HepG2 (cell line): Measurements from ENCODE around the gene INHBB. TPM values are rescaled to one million over a fixed set of nuclear protein-coding genes. Genes with fewer than 3 reads are reported as not detected.

Experiments
- ATAC-seq: fragments of 200-7000 bp; cut with Tn5 transposase; 3 replicates; pipeline ENCODE4 v1.9.1; 2020; ENCODE audit warnings: mild to moderate bottlenecking, moderate library complexity
- BruUV-seq: library from RNA; stranded (reverse); fragments of 400-500 nt; replicated peaks from 2 replicates; lab custom pipeline; 2021; lab: Mats Ljungman, UMichigan
- CTCF ChIA-PET: fragments of 300-600 bp; formaldehyde crosslinking; extraction: SDS; loops from one replicate; lab custom pipeline; 2021; ENCODE audit warnings: low total read pairs, inconsistent platforms, low intra/inter-chr PET ratio; lab: Yijun Ruan, JAX
- POLR2A ChIA-PET: fragments of 350-600 bp; sonication (Branson Sonifier 250); formaldehyde crosslinking; loops from one replicate; lab custom pipeline; 2020; ENCODE audit warnings: antibody characterized with exemption, inconsistent platforms; lab: Yijun Ruan, JAX
- DNase-seq: peaks from one replicate; pipeline ENCODE4 v3.0.0-alpha.2; 2015; ENCODE audit warnings: low spot score
- FAIRE-seq: peaks from 3 replicates; lab custom pipeline; 2011; peaks lifted over from hg19 to GRCh38; lab: Jason Lieb, UNC
- H2AFZ ChIP-seq: one replicate; pipeline ENCODE4 v1.6.1; 2011; ENCODE audit warnings: low read length, inconsistent platforms
- H3K27ac ChIP-seq: fragments of 300-600 bp; 3 replicates; pipeline ENCODE4 v1.8.0; 2011; ENCODE audit warnings: mixed run types, mild to moderate bottlenecking, mixed read lengths, low read length, inconsistent platforms; ENCODE audit not compliant: insufficient read depth; ENCODE audit errors: extremely low read length
- H3K27me3 ChIP-seq, 2 experiments: fragments of 200-600 bp in 1 of 2; 2 replicates in 1 of 2; 3 replicates in 1 of 2; pipeline versions ENCODE4 v1.6.0 to v1.8.0; 2011; ENCODE audit warnings: low read length in 2 of 2, mild to moderate bottlenecking in 2 of 2, moderate library complexity in 2 of 2, inconsistent platforms in 1 of 2; ENCODE audit not compliant: insufficient read depth in 2 of 2, control insufficient read depth in 1 of 2
- H3K36me3 ChIP-seq, 2 experiments: fragments of 200-600 bp in 1 of 2; replicated peaks in 1 of 2; 2 replicates in 1 of 2; 3 replicates in 1 of 2; pipeline versions ENCODE4 v1.5.1 to v1.8.0; 2011; ENCODE audit warnings: low read length in 2 of 2, inconsistent platforms in 1 of 2; ENCODE audit not compliant: insufficient read depth in 2 of 2, control insufficient read depth in 1 of 2
- H3K4me1 ChIP-seq: 2 replicates; pipeline ENCODE4 v1.5.1; 2012; ENCODE audit warnings: low read length, inconsistent platforms; ENCODE audit not compliant: insufficient read depth
- H3K4me2 ChIP-seq: 2 replicates; pipeline ENCODE4 v1.6.0; 2011; ENCODE audit warnings: low read depth, low read length, inconsistent platforms
- H3K4me3 ChIP-seq, 3 experiments: fragments of 200-600 bp in 1 of 3; sonication (generic), shearing (Covaris generic) in 1 of 3; replicated peaks in 1 of 3; 2 replicates each; pipeline ENCODE4 v1.5.1; 2011 to 2016; ENCODE audit warnings: low read length in 3 of 3, inconsistent platforms in 2 of 3, low read depth in 2 of 3, mild to moderate bottlenecking in 2 of 3, control low read depth in 1 of 3, mixed read lengths in 1 of 3; ENCODE audit not compliant: insufficient read depth in 1 of 3
- H3K79me2 ChIP-seq: one replicate; pipeline ENCODE4 v1.6.1; 2011; ENCODE audit warnings: low read length, inconsistent platforms; ENCODE audit not compliant: insufficient read depth
- H3K9ac ChIP-seq: 2 replicates; pipeline ENCODE4 v1.6.0; 2011; ENCODE audit warnings: mild to moderate bottlenecking, low read depth, low read length, inconsistent platforms; ENCODE audit not compliant: insufficient read depth
- H3K9me3 ChIP-seq: 2 replicates; pipeline ENCODE4 v1.5.1; 2012; ENCODE audit warnings: mild to moderate bottlenecking, low read length
- H4K20me1 ChIP-seq: 2 replicates; pipeline ENCODE4 v1.6.0; 2011; ENCODE audit warnings: inconsistent platforms, mild to moderate bottlenecking, low read length, moderate library complexity; ENCODE audit not compliant: insufficient read depth
- BRD4 ChIP-seq: sonication (generic); formaldehyde crosslinking; IDR thresholded peaks from 2 replicates; pipeline ENCODE4 v1.4.0; 2020; ENCODE audit warnings: missing genetic modification reagents
- CTCF ChIP-seq: sonication (generic); formaldehyde crosslinking; IDR thresholded peaks from 2 replicates; pipeline ENCODE4 v1.5.0; 2020; ENCODE audit warnings: mild to moderate bottlenecking, missing genetic modification reagents, moderate library complexity
- ESRRA ChIP-seq: sonication (generic); formaldehyde crosslinking; IDR thresholded peaks from 2 replicates; pipeline ENCODE4 v1.5.1; 2020; ENCODE audit warnings: mild to moderate bottlenecking, low read depth, missing genetic modification reagents
- EZH2 ChIP-seq: conservative IDR thresholded peaks from 2 replicates; pipeline ENCODE4 v1.6.1; 2012; ENCODE audit warnings: mild to moderate bottlenecking, low read depth, low read length, moderate library complexity
- FOXO4 ChIP-seq: sonication (generic); formaldehyde crosslinking; conservative IDR thresholded peaks from 2 replicates; pipeline ENCODE4 v1.8.1; 2023; ENCODE audit warnings: missing genetic modification reagents
- MZF1 ChIP-seq: sonication (generic); formaldehyde crosslinking; IDR thresholded peaks from 2 replicates; pipeline ENCODE4 v1.8.1; 2023; ENCODE audit warnings: mild to moderate bottlenecking, missing genetic modification reagents, borderline replicate concordance
- NFYB ChIP-seq: sonication (generic); formaldehyde crosslinking; IDR thresholded peaks from 2 replicates; pipeline ENCODE4 v1.4.0; 2020; ENCODE audit warnings: missing genetic modification reagents
- PHB2 ChIP-seq: fragments of 450-650 bp; IDR thresholded peaks from 2 replicates; pipeline ENCODE4 v1.6.1; 2018; ENCODE audit not compliant: partially characterized antibody
- SP4 ChIP-seq: sonication (generic); formaldehyde crosslinking; IDR thresholded peaks from 2 replicates; pipeline ENCODE4 v1.8.1; 2023; ENCODE audit warnings: mild to moderate bottlenecking, missing genetic modification reagents
- ZHX1 ChIP-seq: sonication (generic); formaldehyde crosslinking; IDR thresholded peaks from 2 replicates; pipeline ENCODE4 v1.8.1; 2022; ENCODE audit warnings: low read depth, mild to moderate bottlenecking, missing genetic modification reagents
- ZNF512B ChIP-seq: sonication (generic); formaldehyde crosslinking; IDR thresholded peaks from 2 replicates; pipeline ENCODE4 v1.5.1; 2020; ENCODE audit warnings: missing genetic modification reagents, mild to moderate bottlenecking, borderline replicate concordance
- ZSCAN9 ChIP-seq: IDR thresholded peaks from 2 replicates; pipeline ENCODE4 v1.6.1; 2016; ENCODE audit warnings: borderline replicate concordance
- WGBS: methylation state at CpG from one replicate; pipeline ENCODE4 v1.1.6; 2017; ENCODE audit warnings: low lambda C conversion rate; 5-methylcytosine and 5-hydroxymethylcytosine counted together
- in situ Hi-C: cut with HindIII; loops from 2 replicates; pipeline ENCODE4 v1.10.0; 2017; ENCODE audit warnings: low pct_unique_long_range_greater_than_20kb; ENCODE audit not compliant: extremely low pct_ligation_motif_present
- intact Hi-C: fragments of 100-400 bp; cut with micrococcal nuclease; formaldehyde crosslinking; loops from one replicate; pipeline ENCODE4 v1.10.0; 2022; ENCODE audit not compliant: unreplicated experiment
- polyA plus RNA-seq, 8 experiments: library from polyadenylated mRNA; depleted of rRNA in 3 of 8; stranded (reverse) in 7 of 8; unstranded in 1 of 8; fragments of >200 nt; fragmentation: Illumina TruSeq in 4 of 8; extraction: Trizol in 4 of 8; gene quantifications; 2 replicates each; pipeline versions ENCODE4 v1.2.1 to v1.2.3, GENCODE V29; 2011 to 2016; ENCODE audit warnings: low read depth in 4 of 8, missing spikeins in 1 of 8, mixed read lengths in 1 of 8; ENCODE audit not compliant: insufficient read depth in 1 of 8
- total RNA-seq, 5 experiments: library from RNA; depleted of rRNA; stranded (reverse); fragments of >200 nt; fragmentation: Illumina TruSeq; extraction: Trizol; gene quantifications; 2 replicates each; pipeline ENCODE4 v1.2.3, GENCODE V29; 2016; ENCODE audit warnings: low read depth in 1 of 5
- TF ChIP-seq, protein P1 (sequence below): sonication (generic); formaldehyde crosslinking; IDR thresholded peaks from 2 replicates; pipeline ENCODE4 v1.8.1; 2023; ENCODE audit warnings: missing genetic modification reagents, inconsistent platforms, borderline replicate concordance

The INHBB gene
- total and polyA plus RNA-seq, 2 of the 13 experiments (the other 11 are each of a cell fraction or from before 2014, with no cell fraction given) = 0.20 to 1.7 TPM

DNA sequence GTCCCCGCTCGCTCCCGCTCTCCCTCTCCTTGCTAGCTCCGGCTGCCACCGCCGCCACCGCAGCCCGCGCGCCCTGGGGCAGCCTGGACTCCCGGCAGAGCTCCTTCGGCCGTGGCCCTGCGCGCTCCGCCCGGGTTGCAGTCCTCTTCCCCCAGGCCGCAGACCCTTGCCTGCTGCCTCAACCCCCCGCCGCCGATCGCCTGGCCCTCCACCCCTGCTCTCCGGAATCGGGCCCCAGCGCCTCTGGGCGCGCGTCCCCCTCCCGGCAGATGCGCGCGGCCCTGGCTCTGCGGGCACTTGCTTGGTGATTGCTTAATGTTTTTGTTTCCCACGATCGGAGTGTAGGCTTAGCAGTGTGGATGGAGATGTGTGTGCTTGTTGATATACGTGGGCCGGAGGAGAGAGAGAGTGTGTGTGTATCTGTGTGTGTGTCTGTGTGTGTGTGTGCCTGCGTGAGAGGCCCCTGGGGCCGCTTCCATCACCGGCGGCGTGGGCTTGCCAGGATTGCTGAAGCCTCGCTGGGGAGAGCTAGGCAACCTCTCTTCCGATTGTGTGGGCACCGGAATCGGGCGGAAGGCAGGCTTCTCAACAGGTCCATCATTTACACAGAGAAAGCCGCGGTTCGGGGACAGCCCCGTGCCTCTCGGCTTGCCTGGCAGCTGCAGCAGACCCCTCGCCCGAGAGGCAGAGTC lies 877 bp downstream of the INHBB start:
- Histone ChIP-seq H3K4me3 (peak overlapping the region in 2 of 3 experiments; percentile 29 to 38; a peak in 3 of 6 replicates), H3K79me2 (no peaks in the 10 kb centered on the region), H3K27me3 (peaks cover 19 to 82% of the 10 kb centered on the region in 2 experiments; a peak in 4 of 5 replicates), H2AFZ (no peak overlapping the region), H3K4me1 (peaks cover 37% of the 10 kb centered on the region), H3K9ac (no peak overlapping the region), H3K9me3 (no peaks in the 10 kb centered on the region), H3K27ac (no peak overlapping the region), H4K20me1 (peaks cover 8% of the 10 kb centered on the region; the same call in 1 of the 2 replicates), H3K4me2 (peak overlapping the region; percentile 14; the same call in 1 of the 2 replicates), H3K36me3 (no peaks in the 10 kb centered on the region)
- in situ Hi-C loops (loop anchor here (5.0 to 10.0 kb wide), 2 partner anchors 50 to 168 kb away; no protein-coding TSS in a partner anchor), intact Hi-C loops (no loop called here)
- no TSS peak for BruUV-seq
- ChIA-PET POLR2A (interaction anchor here (0.7 to 1.8 kb wide), 2 partner anchors 119 to 207 kb away, joined by 4 to 9 read pairs; no protein-coding TSS in a partner anchor), CTCF (no interaction called here)
- ATAC-seq = no peak
- DNase-seq = no peak
- WGBS = 26% methylated on average over 44 of the region's 54 CpGs
- no peak for FAIRE-seq
- TF ChIP-seq ESRRA (CRISPR knock-in tag) (no peak), SP4 (CRISPR knock-in tag) (no peak), ZNF512B (CRISPR knock-in tag) (no peak), NFYB (CRISPR knock-in tag) (no peak), ZHX1 (no peak), BRD4 (CRISPR knock-in tag) (no peak), EZH2 (peak; percentile 77; the same call in 1 of the 2 replicates), FOXO4 (no peak), ZSCAN9 (CRISPR knock-in tag) (no peak), PHB2 (no peak), MZF1 (CRISPR knock-in tag) (no peak), CTCF (no peak)
- TF ChIP-seq, protein P1, sequence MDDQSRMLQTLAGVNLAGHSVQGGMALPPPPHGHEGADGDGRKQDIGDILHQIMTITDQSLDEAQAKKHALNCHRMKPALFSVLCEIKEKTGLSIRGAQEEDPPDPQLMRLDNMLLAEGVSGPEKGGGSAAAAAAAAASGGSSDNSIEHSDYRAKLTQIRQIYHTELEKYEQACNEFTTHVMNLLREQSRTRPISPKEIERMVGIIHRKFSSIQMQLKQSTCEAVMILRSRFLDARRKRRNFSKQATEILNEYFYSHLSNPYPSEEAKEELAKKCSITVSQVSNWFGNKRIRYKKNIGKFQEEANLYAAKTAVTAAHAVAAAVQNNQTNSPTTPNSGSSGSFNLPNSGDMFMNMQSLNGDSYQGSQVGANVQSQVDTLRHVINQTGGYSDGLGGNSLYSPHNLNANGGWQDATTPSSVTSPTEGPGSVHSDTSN (CRISPR knock-in tag) = no peak
